Activated CD8-positive, alpha-beta memory T cell treated with anti-CD3 and anti-CD28 coated beads, Interleukin-2, amount 10 ng/mL, durations not matched to agents 7 days and 5 days (primary cell): ENCODE results near the gene CNOT4. TPM values are rescaled to one million over a fixed set of nuclear protein-coding genes. Genes with fewer than 3 reads are reported as not detected.
A peak's percentile ranks its signal among the peaks of the same experiment; 100 is the strongest.
"Not testable (repeated sequence)": the region's sequence is repeated elsewhere in the genome, so short reads cannot be mapped to it uniquely, and the experiment has no call there.

Experiments used
- ATAC-seq: fragments of 150-1000 bp; cut with Tn5 transposase; one replicate; pipeline ENCODE4 v1.10.0; 2021; ENCODE audit warnings: moderate library complexity
- CTCF ChIA-PET: fragments of 350-600 bp; sonication (Branson Sonifier 250); formaldehyde crosslinking; loops from one replicate; lab custom pipeline; 2021; ENCODE audit warnings: antibody characterized with exemption; lab: Charles Lee
- DNase-seq: peaks from one replicate; pipeline ENCODE4 v3.0.0-alpha.2; 2020
- H3K27ac Mint-ChIP-seq: one replicate; pipeline ENCODE4 v1.8.0; 2021; ENCODE audit warnings: mild to moderate bottlenecking, mixed read lengths
- H3K27me3 Mint-ChIP-seq: one replicate; pipeline ENCODE4 v1.8.0; 2021; ENCODE audit warnings: mixed read lengths
- H3K36me3 Mint-ChIP-seq: one replicate; pipeline ENCODE4 v1.8.0; 2021; ENCODE audit warnings: mild to moderate bottlenecking, mixed read lengths
- H3K4me1 Mint-ChIP-seq: one replicate; pipeline ENCODE4 v1.8.0; 2021; ENCODE audit warnings: mixed read lengths
- H3K4me3 Mint-ChIP-seq: one replicate; pipeline ENCODE4 v1.8.0; 2021; ENCODE audit warnings: mild to moderate bottlenecking, moderate library complexity, mixed read lengths
- H3K9me3 Mint-ChIP-seq: one replicate; pipeline ENCODE4 v1.8.0; 2022; ENCODE audit warnings: low read depth, mixed read lengths
- total RNA-seq, 2 experiments: library from RNA; stranded (reverse); gene quantifications; one replicate each; pipeline ENCODE4 v1.2.3, GENCODE V29; 2021

Gene CNOT4
- total RNA-seq, 2 experiments from 2014 or later, result 21.1 to 26.5 TPM

GRCh38 chr7:135501402-135501801, 8.5 kb downstream of the CNOT4 start:
- no peaks in the 10 kb centered on the region for H3K27me3 Mint-ChIP-seq
- peaks cover 18% of the 10 kb centered on the region for H3K4me1 Mint-ChIP-seq

DNA sequence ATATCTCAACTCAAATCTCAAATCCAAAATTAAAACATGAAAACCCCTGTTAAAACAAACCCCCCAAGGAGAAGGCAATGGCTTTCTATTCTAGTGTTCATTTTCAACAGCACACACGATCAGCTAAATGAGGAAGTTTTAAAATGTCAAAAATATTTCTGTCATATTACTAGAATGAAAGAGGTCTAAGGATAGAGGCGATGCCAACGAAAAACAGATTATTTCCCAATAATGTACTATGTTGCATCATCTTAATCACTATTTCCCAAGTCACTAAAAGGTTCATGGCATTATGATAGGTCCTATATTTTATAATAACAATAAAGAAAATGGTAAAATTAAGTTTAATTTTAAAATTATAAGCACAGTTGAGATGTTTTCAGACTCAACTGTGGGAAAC, 10.1 kb downstream of the CNOT4 start:
- no peak for ATAC-seq
- no peak overlapping the region for H3K27ac Mint-ChIP-seq
- CTCF ChIA-PET, result interaction anchor here (1.7 kb wide), 1 partner anchor 11 kb away, joined by 6 read pairs; no protein-coding TSS in a partner anchor
- peaks cover 9% of the 10 kb centered on the region for H3K36me3 Mint-ChIP-seq
- no peaks in the 10 kb centered on the region for H3K9me3 Mint-ChIP-seq
- H3K4me3 Mint-ChIP-seq, result no peak overlapping the region
- no peak for DNase-seq
- H3K27me3 Mint-ChIP-seq, result no peaks in the 10 kb centered on the region
- H3K4me1 Mint-ChIP-seq, result peaks cover 16% of the 10 kb centered on the region

More at GRCh38 chr7:135501402-135501801, 8.5 kb downstream of the CNOT4 start:
- DNase-seq, result no peak
- Mint-ChIP-seq H3K4me3 (no peak overlapping the region), H3K36me3 (peaks cover 12% of the 10 kb centered on the region), H3K9me3 (no peaks in the 10 kb centered on the region), H3K27ac (no peak overlapping the region)
- CTCF ChIA-PET, result interaction anchor here (1.7 kb wide), 1 partner anchor 10 kb away, joined by 6 read pairs; no protein-coding TSS in a partner anchor
- ATAC-seq, result no peak

DNA sequence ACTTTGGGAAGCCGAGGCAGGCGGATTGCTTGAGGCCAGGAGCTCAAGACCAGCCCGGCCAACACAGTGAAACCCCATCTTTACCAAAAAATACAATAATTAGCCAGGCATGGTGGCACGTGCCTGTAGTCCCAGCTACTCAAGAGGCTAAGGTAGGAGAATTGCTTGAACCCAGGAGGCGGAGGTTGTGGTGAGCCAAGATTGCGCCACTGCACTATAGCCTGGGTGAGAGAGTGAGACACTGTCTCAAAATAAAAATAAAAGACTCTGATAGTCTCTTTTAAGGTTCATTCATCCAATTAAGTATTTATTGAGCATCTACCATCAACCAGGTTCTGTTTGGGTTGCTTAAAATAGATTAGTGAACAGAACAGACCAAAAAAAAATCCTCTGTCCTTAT, 12.7 kb downstream of the CNOT4 start:
- H3K9me3 Mint-ChIP-seq, H3K27ac Mint-ChIP-seq, DNase-seq, CTCF ChIA-PET, H3K27me3 Mint-ChIP-seq, H3K4me3 Mint-ChIP-seq, ATAC-seq: not testable (repeated sequence)
- peaks cover 12% of the 10 kb centered on the region for H3K36me3 Mint-ChIP-seq
- H3K4me1 Mint-ChIP-seq, result peaks cover 14% of the 10 kb centered on the region

- Mint-ChIP-seq H3K4me3 (no peak overlapping the region), H3K27me3 (no peaks in the 10 kb centered on the region), H3K9me3 (peaks cover 2% of the 10 kb centered on the region), H3K4me1 (peaks cover 6% of the 10 kb centered on the region), H3K36me3 (peaks cover 5% of the 10 kb centered on the region), H3K27ac (no peak overlapping the region)
- CTCF ChIA-PET, result interaction anchor here (0.7 kb wide), 1 partner anchor 212 kb away, joined by 3 read pairs; no protein-coding TSS in a partner anchor
- ATAC-seq (no peak), DNase-seq (no peak)
These were observed 16.5 kb downstream of the CNOT4 start for GRCh38 chr7:135493362-135493761.

DNA sequence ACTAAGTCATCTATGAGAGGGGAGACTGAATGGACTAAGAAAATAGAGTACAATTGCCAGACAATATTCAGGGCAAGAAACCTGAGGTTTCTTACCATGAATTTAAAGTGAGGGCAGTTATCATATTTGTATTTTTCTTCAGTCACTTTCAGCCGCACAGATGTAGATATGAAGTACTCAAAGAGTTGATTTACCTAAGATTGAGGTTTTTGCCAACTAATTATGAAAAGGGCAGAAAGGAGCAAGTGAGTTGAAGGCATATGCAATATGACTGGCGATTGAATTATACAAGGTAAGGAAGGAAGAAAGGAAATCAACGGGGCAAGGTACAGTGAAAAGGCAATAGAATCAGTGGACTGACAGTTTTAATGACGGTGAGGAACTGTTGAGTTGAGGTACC, 17.8 kb downstream of the CNOT4 start:
- H3K27ac Mint-ChIP-seq, result no peak overlapping the region
- ATAC-seq (no peak), DNase-seq (no peak)
- H3K27me3 Mint-ChIP-seq, result no peaks in the 10 kb centered on the region
- no peaks in the 10 kb centered on the region for H3K4me1 Mint-ChIP-seq
- H3K4me3 Mint-ChIP-seq, result no peak overlapping the region
- CTCF ChIA-PET, result no interaction called here
- H3K9me3 Mint-ChIP-seq, result peaks cover 2% of the 10 kb centered on the region
- peaks cover 5% of the 10 kb centered on the region for H3K36me3 Mint-ChIP-seq

- H3K4me3 Mint-ChIP-seq, result no peak overlapping the region
- H3K36me3 Mint-ChIP-seq, result peaks cover 5% of the 10 kb centered on the region
- DNase-seq (no peak), ATAC-seq (no peak)
- peaks cover 3% of the 10 kb centered on the region for H3K4me1 Mint-ChIP-seq
- CTCF ChIA-PET, result no interaction called here
- no peak overlapping the region for H3K27ac Mint-ChIP-seq
- peaks cover 2% of the 10 kb centered on the region for H3K9me3 Mint-ChIP-seq
- no peaks in the 10 kb centered on the region for H3K27me3 Mint-ChIP-seq
These were observed 19.1 kb downstream of the CNOT4 start for GRCh38 chr7:135490783-135491182.

DNA sequence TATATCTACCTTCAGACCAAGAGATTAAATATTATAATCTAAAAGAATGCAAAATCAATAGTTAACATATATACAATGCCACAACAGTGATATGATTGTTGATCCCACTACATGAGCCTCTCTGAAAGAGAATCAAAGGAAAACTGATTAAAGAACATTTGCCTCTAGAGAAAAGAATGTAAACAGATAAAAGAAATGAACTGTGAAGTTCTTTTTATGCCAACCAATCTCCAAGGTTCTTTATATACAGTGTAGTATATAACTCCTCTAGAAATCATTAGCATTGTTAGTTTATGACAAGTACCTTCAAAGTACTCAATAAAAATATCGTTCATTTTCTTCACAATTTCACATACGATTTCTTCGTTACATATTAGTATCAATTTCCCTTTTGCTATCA, 20.1 kb downstream of the CNOT4 start:
- DNase-seq, result no peak
- no peak overlapping the region for H3K27ac Mint-ChIP-seq
- CTCF ChIA-PET, result interaction anchor here (0.6 to 1.0 kb wide), 2 partner anchors 27 to 43 kb away, joined by 3 to 4 read pairs; no protein-coding TSS in a partner anchor
- H3K4me1 Mint-ChIP-seq, result peaks cover 3% of the 10 kb centered on the region
- H3K4me3 Mint-ChIP-seq, result no peak overlapping the region
- peaks cover 6% of the 10 kb centered on the region for H3K36me3 Mint-ChIP-seq
- no peaks in the 10 kb centered on the region for H3K27me3 Mint-ChIP-seq
- ATAC-seq, result no peak
- H3K9me3 Mint-ChIP-seq, result peaks cover 2% of the 10 kb centered on the region

- peaks cover 11% of the 10 kb centered on the region for H3K36me3 Mint-ChIP-seq
- H3K27ac Mint-ChIP-seq, result no peak overlapping the region
- H3K9me3 Mint-ChIP-seq, result no peaks in the 10 kb centered on the region
- no peak for ATAC-seq
- H3K27me3 Mint-ChIP-seq, result no peaks in the 10 kb centered on the region
- no peak overlapping the region for H3K4me3 Mint-ChIP-seq
- CTCF ChIA-PET, result no interaction called here
- DNase-seq, result no peak
- peaks cover 6% of the 10 kb centered on the region for H3K4me1 Mint-ChIP-seq
These were observed 23.5 kb downstream of the CNOT4 start for GRCh38 chr7:135486261-135486920.

- H3K36me3 Mint-ChIP-seq, result peaks cover 23% of the 10 kb centered on the region
- no peaks in the 10 kb centered on the region for H3K27me3 Mint-ChIP-seq
- no peak overlapping the region for H3K4me3 Mint-ChIP-seq
- H3K27ac Mint-ChIP-seq, result no peak overlapping the region
- peaks cover 8% of the 10 kb centered on the region for H3K4me1 Mint-ChIP-seq
- ATAC-seq (no peak), DNase-seq (no peak)
- H3K9me3 Mint-ChIP-seq, result no peaks in the 10 kb centered on the region
- CTCF ChIA-PET, result interaction anchor here (1.0 kb wide), 1 partner anchor 15 kb away, joined by 3 read pairs; no protein-coding TSS in a partner anchor
These were observed 28.3 kb downstream of the CNOT4 start for GRCh38 chr7:135481598-135481979.

- Mint-ChIP-seq H3K27me3 (no peaks in the 10 kb centered on the region), H3K4me1 (peaks cover 7% of the 10 kb centered on the region), H3K9me3 (no peaks in the 10 kb centered on the region), H3K4me3 (no peak overlapping the region), H3K27ac (no peak overlapping the region), H3K36me3 (peaks cover 23% of the 10 kb centered on the region)
- CTCF ChIA-PET, result no interaction called here
- DNase-seq (no peak), ATAC-seq (no peak)
These were observed 28.8 kb downstream of the CNOT4 start for GRCh38 chr7:135480966-135481597.

GRCh38 chr7:135475521-135475920, 34.4 kb downstream of the CNOT4 start:
- H3K36me3 Mint-ChIP-seq, result peaks cover 12% of the 10 kb centered on the region
- H3K27ac Mint-ChIP-seq, result no peak overlapping the region
- ATAC-seq, result no peak
- H3K4me3 Mint-ChIP-seq, result no peak overlapping the region
- no peak for DNase-seq
- no peaks in the 10 kb centered on the region for H3K4me1 Mint-ChIP-seq
- no peaks in the 10 kb centered on the region for H3K27me3 Mint-ChIP-seq
- H3K9me3 Mint-ChIP-seq, result no peaks in the 10 kb centered on the region
- CTCF ChIA-PET, result interaction anchor here (0.6 kb wide), 1 partner anchor 20 kb away, joined by 3 read pairs; no protein-coding TSS in a partner anchor

GRCh38 chr7:135469705-135470104, 40.2 kb downstream of the CNOT4 start:
- ATAC-seq, H3K27ac Mint-ChIP-seq, H3K27me3 Mint-ChIP-seq, DNase-seq, H3K36me3 Mint-ChIP-seq, H3K9me3 Mint-ChIP-seq, CTCF ChIA-PET, H3K4me1 Mint-ChIP-seq, H3K4me3 Mint-ChIP-seq: not testable (repeated sequence)

DNA sequence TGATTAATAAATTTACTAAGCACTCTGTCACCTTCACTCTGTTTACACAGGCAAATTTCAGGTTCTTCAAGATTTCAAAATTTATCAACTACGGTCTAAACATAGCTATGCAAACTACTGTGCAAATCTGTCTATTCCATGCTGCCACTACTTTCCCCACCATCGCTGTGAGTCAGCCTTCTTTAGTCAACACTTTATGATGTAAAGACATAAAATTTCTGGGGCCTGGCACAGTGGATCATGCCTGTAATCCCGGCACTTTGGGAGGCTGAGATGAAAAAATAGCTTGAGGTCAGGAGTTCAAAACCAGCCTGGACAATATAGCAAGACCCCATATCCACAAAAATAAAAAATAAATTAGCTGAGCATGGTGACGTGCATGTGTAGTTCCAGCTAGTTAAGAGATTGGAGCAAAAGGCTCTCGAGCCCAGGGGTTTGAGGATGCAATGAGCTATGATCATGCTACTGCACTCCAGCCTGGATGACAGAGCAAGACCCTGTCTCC, 42.6 kb downstream of the CNOT4 start:
- CTCF ChIA-PET, result no interaction called here
- Mint-ChIP-seq H3K27me3 (no peaks in the 10 kb centered on the region), H3K9me3 (peaks cover 2% of the 10 kb centered on the region), H3K36me3 (peaks cover 24% of the 10 kb centered on the region), H3K4me1 (peaks cover 9% of the 10 kb centered on the region), H3K4me3 (no peak overlapping the region), H3K27ac (no peak overlapping the region)
- ATAC-seq (peak; percentile 12), DNase-seq (no peak)
